H1 (cell line): ENCODE results near the gene IL1RAPL1. TPM values are rescaled to one million over a fixed set of nuclear protein-coding genes. Genes with fewer than 3 reads are reported as not detected.

Experiments used
- ATF2 ChIP-seq: IDR thresholded peaks from 2 replicates; pipeline ENCODE4 v1.6.1; 2012; ENCODE audit warnings: low read length, inconsistent platforms
- CBX8 ChIP-seq: fragments of 300-800, 300-1000 bp; sonication (generic); IDR thresholded peaks from 2 replicates; pipeline ENCODE4 v1.7.1; 2016; ENCODE audit warnings: low read depth, low read length, borderline replicate concordance
- CHD7 ChIP-seq: fragments of 300-600 bp; sonication (generic); IDR thresholded peaks from 2 replicates; pipeline ENCODE4 v1.7.1; 2012; ENCODE audit warnings: low read length, moderate library complexity, mild to moderate bottlenecking, inconsistent platforms; ENCODE audit not compliant: insufficient replicate concordance
- CTBP2 ChIP-seq: IDR thresholded peaks from 2 replicates; pipeline ENCODE4 v1.7.0; 2011; ENCODE audit warnings: borderline replicate concordance, mild to moderate bottlenecking, moderate library complexity, mixed read lengths, low read length; ENCODE audit not compliant: insufficient read depth, insufficient read length
- POLR2A ChIP-seq, 2 experiments: IDR thresholded peaks; 1 replicate in 1 of 2; 2 replicates in 1 of 2; pipeline ENCODE4 v1.6.1; 2011; ENCODE audit warnings: low read depth in 2 of 2, low read length in 2 of 2, mild to moderate bottlenecking in 2 of 2; ENCODE audit errors: control extremely low read depth in 1 of 2
- POLR2AphosphoS5 ChIP-seq: IDR thresholded peaks from 2 replicates; pipeline ENCODE4 v1.6.1; 2011; ENCODE audit warnings: low read depth, low read length
- POU5F1 ChIP-seq: IDR thresholded peaks from 2 replicates; pipeline ENCODE4 v1.6.1; 2011; ENCODE audit warnings: low read depth, mild to moderate bottlenecking, low read length, moderate library complexity
- SIX5 ChIP-seq: IDR thresholded peaks from 2 replicates; pipeline ENCODE4 v1.6.1; 2011; ENCODE audit warnings: mild to moderate bottlenecking, low read depth, low read length
- SP2 ChIP-seq: IDR thresholded peaks from 2 replicates; pipeline ENCODE4 v1.6.1; 2012; ENCODE audit warnings: mild to moderate bottlenecking, low read length, inconsistent platforms
- TBP ChIP-seq: IDR thresholded peaks from 2 replicates; pipeline ENCODE4 v1.6.1; 2011; ENCODE audit warnings: low read depth, low read length, improper control_type of control experiment
- YY1 ChIP-seq: IDR thresholded peaks from 2 replicates; pipeline ENCODE4 v1.6.1; 2011; ENCODE audit warnings: low read depth, mild to moderate bottlenecking, low read length
- polyA plus RNA-seq, 7 experiments: library from polyadenylated mRNA; depleted of rRNA in 3 of 7; stranded (reverse) in 5 of 7; unstranded in 2 of 7; fragments of >200 nt in 5 of 7; fragments of 200-250 nt in 2 of 7; gene quantifications; 1 replicate in 5 of 7; 2 replicates in 1 of 7; 4 replicates in 1 of 7; pipeline versions ENCODE4 v1.2.1 to v1.2.3, GENCODE V29; 2011 to 2013; ENCODE audit warnings: missing spikeins in 2 of 7, mixed read lengths in 2 of 7
- total RNA-seq: library from RNA; stranded (reverse); fragmentation: NEBNext Ultra II Directional; extraction: Animal tissue kit (Norgen Biotek cat#: 25700); gene quantifications from 2 replicates; pipeline ENCODE4 v1.2.1, GENCODE V29; 2021

The IL1RAPL1 gene
- total and polyA plus RNA-seq, 2 of the 8 experiments (the other 6 are each of a cell fraction or from before 2014, with no cell fraction given) = 0.11 to 0.35 TPM

- TF ChIP-seq CHD7 (no peak), POLR2A (IDR thresholded peaks at IDR 0.05; ENCODE audit: control extremely low read depth in 1 of 2, low read depth in 2 of 2, low read length in 2 of 2) (no peak), CTBP2 (no peak), POLR2AphosphoS5 (no peak), POU5F1 (no peak), YY1 (no peak), SIX5 (no peak), ATF2 (no peak), TBP (no peak), CBX8 (no peak), SP2 (no peak)
These were observed 452.9 kb downstream of the IL1RAPL1 start (continued) for GRCh38 chrX:29040160-29040559.
